COLO829 (cell line): ENCODE data around the gene CXCL12.

Experiments used
- DNase-seq: peaks from one replicate; pipeline ENCODE4 v3.0.0; 2012; ENCODE audit warnings: low spot score

CXCL12 gene

DNA sequence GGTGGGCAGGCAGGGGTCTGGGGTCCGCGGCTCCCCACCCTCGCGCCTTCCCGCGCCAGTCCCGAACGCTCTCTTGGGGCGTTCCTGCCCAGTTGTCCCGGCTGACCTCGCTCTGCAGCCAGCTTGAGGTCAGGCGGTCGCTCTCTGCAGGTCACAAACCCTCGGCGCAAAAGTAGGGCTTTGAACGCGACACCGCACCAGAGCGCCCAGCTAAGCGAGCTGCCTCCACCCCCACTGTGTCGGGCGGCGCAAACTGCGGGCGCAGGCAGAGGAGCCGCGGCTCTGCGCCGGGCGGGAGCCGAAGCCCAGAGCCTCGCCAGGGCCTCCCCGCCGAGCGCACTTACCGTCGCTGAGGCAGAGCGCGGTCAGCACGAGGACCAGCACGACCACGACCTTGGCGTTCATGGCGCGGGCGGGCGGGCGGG, 284 bp downstream of the CXCL12 start:
- DNase-seq = no peak

- DNase-seq = no peak
Observed at GRCh38 chr10:44383749-44384600, 922 bp downstream of the CXCL12 start.

DNA sequence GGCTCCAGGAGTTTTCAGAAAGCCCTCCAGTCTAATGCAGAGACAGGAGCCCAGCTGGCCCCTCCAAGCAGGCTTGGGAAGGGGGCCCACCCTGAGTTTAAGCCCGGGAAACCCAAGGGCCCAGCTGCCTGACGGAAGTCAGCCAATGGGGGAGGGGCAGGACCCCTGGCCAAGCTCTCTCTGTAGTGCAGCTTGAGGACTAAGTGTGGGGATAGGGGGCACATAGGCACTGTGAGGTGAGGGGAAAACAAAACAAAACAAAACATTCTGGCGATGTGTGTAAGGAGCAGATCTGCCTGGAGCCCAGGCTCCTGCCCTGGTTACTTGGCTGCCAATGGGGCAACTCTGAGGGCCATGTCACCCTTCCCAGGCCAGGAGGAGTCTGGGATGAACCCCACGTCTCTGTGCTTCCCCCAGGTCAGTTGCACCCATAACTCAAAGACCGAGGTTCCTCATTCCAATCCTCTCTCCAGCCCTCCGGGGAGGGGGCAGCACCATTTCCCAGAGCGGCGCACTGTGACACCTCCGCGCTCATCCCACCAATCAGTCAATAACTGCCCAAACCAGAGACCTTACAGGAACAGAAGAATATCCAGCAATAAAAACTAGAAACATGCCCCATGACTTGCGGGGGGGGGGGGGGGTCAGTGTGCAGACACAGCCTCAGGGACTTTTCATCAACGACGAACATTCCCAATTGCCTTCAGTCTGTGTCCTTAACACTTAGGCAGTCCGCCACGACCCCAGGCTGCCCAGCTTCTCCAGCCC, 1.7 kb downstream of the CXCL12 start:
- no peak for DNase-seq

DNA sequence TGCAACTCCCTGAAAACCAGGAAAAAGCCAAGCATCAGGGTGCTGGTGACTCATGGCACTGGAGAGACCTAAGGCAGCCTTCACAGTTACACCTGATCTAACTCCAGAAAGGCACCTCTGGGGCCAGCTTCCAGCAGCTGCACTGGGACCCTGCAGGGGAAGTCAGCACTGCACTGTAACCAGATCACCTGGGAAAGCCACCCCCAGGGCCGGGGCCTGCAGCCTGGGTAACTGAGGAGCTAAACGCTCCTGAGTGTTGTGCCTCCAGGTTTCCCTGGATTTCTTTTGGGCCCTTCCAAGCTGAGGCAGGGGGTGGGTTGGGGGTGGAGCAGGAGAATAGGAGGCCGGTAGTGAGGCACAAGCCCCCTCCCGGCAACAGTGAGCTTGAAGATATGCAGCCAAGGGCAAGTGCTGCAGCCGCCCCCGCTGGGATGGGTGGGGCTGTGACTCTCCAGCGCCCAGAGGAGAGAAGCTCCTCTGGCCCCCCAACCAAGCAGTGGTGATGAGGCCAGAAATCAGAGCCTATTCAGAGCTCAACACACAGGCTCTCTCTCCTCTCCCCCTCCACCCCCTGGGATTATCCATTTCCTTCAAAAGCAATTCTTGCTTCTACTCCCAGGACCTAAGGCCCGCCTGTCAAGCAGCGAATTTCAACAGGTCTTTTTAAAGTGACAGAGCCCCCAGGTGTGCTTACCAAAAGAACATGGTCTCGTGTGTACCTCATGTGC, 2.6 kb downstream of the CXCL12 start:
- DNase-seq = no peak

- DNase-seq = no peak
Observed at GRCh38 chr10:44380829-44381600, 3.9 kb downstream of the CXCL12 start.

GRCh38 chr10:44379907-44380306, 5.0 kb downstream of the CXCL12 start:
- DNase-seq = no peak

DNA sequence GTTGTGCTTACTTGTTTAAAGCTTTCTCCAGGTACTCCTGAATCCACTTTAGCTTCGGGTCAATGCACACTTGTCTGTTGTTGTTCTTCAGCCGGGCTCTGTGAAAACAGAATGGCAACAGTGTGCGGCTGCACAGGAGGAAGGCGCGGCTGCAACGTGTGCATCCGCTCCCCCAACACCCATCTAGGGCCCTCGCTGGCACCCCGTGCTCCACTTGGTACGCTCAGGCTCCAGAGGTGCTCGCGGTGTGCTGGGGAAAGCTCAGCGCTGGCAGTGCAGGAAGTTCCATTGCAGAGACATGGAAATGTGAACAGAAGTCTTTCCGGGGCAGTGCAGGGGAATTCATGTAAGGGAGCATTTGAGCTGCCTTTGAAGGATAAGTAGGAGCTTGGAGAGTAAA, 6.3 kb downstream of the CXCL12 start:
- no peak for DNase-seq

DNA sequence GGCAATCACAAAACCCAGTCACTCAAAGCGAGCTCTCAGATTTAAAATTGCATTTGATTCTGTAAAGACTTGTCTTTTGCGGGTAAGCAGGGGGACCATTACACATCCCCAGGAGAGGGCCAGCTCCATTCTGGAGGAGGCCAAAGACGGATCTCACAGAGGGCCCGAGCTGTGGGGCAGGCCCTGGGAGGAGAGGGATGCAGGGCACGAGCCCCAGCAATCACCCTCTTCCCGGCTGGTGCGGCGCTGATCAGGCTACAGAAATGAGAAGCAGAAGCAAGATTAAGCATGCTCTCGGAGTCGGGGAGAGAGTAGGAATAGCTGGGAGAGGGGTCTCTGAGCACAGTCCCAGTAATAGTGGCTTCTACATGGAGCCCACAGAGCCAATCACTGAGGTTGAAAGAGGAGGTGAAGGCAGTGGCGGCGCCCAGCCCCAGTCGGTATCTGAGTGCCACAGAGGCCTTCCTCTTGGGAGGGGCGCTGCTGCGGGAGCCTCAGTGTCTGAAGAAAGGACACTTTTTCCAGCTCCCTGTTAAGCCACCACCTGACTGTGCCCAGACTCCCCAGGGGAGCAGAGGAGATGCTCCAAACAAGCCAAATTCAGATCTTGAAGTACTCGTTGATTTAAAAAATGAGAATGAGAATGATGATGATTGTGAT, 7.1 kb downstream of the CXCL12 start:
- no peak for DNase-seq

GRCh38 chr10:44376472-44377099, 8.3 kb downstream of the CXCL12 start:
- no peak for DNase-seq

- no peak for DNase-seq
Observed at GRCh38 chr10:44374155-44374554, 10.7 kb downstream of the CXCL12 start.

GRCh38 chr10:44373341-44373995, 11.4 kb downstream of the CXCL12 start:
- no peak for DNase-seq

- DNase-seq = no peak
Observed at GRCh38 chr10:44372181-44372580, 12.7 kb downstream of the CXCL12 start.

GRCh38 chr10:44370731-44371248, 14.1 kb downstream of the CXCL12 start:
- no peak for DNase-seq

GRCh38 chr10:44369854-44370253, 15.0 kb downstream of the CXCL12 start:
- DNase-seq = no peak

- DNase-seq = no peak
Observed at GRCh38 chr10:44369296-44369695, 15.6 kb downstream of the CXCL12 start.

DNA sequence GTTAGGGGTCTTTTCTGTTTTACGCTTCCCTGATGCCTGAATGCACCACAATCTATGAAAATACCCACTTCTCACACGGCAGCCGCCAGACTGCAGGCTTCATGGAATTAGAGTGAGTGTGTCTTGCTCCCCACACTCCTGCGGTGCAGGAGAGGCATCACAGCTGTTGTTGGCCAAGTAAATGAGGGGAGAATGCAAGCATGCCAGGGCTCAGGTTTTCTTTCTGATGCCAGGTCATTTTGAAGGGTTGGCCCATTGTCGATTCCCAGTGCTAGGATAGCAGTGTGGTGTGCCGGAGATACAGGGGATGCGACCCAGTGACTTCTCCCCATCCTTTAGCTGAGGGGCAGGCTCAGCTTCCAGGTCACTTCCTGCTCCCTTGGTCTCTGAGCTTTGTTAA, 16.3 kb downstream of the CXCL12 start:
- no peak for DNase-seq

DNA sequence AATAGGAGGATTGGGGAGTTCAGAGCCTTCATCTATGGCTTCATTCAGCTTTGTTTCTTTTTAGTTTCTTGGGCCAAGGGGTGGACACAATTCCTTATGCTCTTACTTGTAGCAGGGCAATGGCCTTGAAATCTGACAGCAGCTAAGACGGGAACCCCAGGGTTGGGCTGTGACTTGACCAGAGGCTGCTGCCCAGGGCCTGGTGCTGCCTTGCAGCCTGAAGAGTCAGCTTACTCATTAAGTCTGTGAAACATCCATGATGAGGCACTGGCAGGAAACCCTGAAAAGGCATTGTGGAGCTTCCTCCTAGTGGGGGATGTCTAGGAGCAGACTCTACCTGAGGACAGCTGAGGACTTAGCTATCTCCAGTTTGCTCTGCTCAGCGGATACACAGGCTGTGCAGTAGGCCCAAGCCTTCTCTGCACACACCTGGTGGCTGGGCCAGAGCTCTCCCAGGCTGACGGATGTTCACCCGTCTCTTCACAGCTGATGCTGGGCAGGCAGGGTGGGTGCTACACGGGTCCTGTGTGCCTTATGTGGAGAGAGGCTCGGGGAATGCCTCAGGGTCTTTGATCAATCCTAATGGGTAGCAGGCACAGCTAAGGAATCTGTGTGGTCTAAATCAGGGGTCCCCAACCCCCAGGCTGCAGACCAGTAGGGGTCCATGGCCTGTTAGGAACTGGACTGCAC, 17.8 kb downstream of the CXCL12 start:
- DNase-seq = no peak

GRCh38 chr10:44364566-44364965, 20.3 kb downstream of the CXCL12 start:
- no peak for DNase-seq

GRCh38 chr10:44363716-44364115, 21.2 kb downstream of the CXCL12 start:
- no peak for DNase-seq
